AG04449 (cell line): ENCODE results near the gene LCN2.

ENCODE experiments used
- CTCF ChIA-PET: fragments of 350-600 bp; formaldehyde crosslinking; extraction: SDS; loops from one replicate; lab custom pipeline; 2021; ENCODE audit warnings: antibody characterized with exemption; lab: Yijun Ruan, JAX
- POLR2A ChIA-PET: fragments of 400-600, 350-600 bp; formaldehyde crosslinking; extraction: SDS; loops from one replicate; lab custom pipeline; 2020; ENCODE audit warnings: antibody characterized with exemption, inconsistent platforms; lab: Yijun Ruan, JAX
- DNase-seq: peaks from one replicate; pipeline ENCODE4 v3.0.0-alpha.2; 2010; ENCODE audit warnings: low read depth, low spot score
- H3K4me3 ChIP-seq: 2 replicates; pipeline ENCODE4 v1.5.1; 2011; ENCODE audit warnings: low read depth, mild to moderate bottlenecking, control low read depth, low read length
- CTCF ChIP-seq: IDR thresholded peaks from one replicate; pipeline ENCODE4 v1.5.1; 2011; ENCODE audit warnings: mild to moderate bottlenecking, moderate library complexity, low read length, control low read depth, inconsistent platforms; ENCODE audit not compliant: insufficient read depth; ENCODE audit errors: missing control alignments

Gene LCN2

GRCh38 chr9:128169925-128170324 lies 20.7 kb downstream of the LCN2 start:
- POLR2A ChIA-PET = no interaction called here
- CTCF ChIA-PET = interaction anchor here (2.1 to 2.4 kb wide), 2 partner anchors 14 to 21 kb away, joined by 6 to 8 read pairs; partner anchors contain the start of gene CIZ1

GRCh38 chr9:128174062-128174461 lies 24.8 kb downstream of the LCN2 start:
- H3K4me3 ChIP-seq = no peak overlapping the region
- DNase-seq = no peak
- no peak for TF ChIP-seq CTCF
- ChIA-PET POLR2A (no interaction called here), CTCF (interaction anchor here (1.0 to 3.5 kb wide), 5 partner anchors 10 to 57 kb away, joined by 3 to 19 read pairs (median 4); partner anchors contain the start of gene CIZ1)

More at GRCh38 chr9:128169925-128170324, 20.7 kb downstream of the LCN2 start:
- H3K4me3 ChIP-seq = no peak overlapping the region
- TF ChIP-seq CTCF = no peak
- DNase-seq = no peak

GRCh38 chr9:128175102-128175563 lies 25.9 kb downstream of the LCN2 start:
- no peak for TF ChIP-seq CTCF
- DNase-seq = no peak
- POLR2A ChIA-PET = no interaction called here
- H3K4me3 ChIP-seq = no peak overlapping the region
- CTCF ChIA-PET = interaction anchor here (0.6 to 3.5 kb wide), 13 partner anchors 9 to 80 kb away, joined by 3 to 19 read pairs (median 4); partner anchors contain the start of gene CIZ1

GRCh38 chr9:128175726-128176125 lies 26.5 kb downstream of the LCN2 start:
- CTCF ChIA-PET = interaction anchor here (1.1 to 3.5 kb wide), 10 partner anchors 8 to 80 kb away, joined by 3 to 19 read pairs (median 4); partner anchors contain the start of gene CIZ1
- TF ChIP-seq CTCF = no peak
- H3K4me3 ChIP-seq = no peak overlapping the region
- POLR2A ChIA-PET = no interaction called here
- DNase-seq = no peak

GRCh38 chr9:128178806-128179431 lies 29.7 kb downstream of the LCN2 start:
- POLR2A ChIA-PET = no interaction called here
- H3K4me3 ChIP-seq = no peak overlapping the region
- DNase-seq = no peak
- CTCF ChIA-PET = interaction anchor here (0.6 kb wide), 1 partner anchor 12 kb away, joined by 4 read pairs; no protein-coding TSS in a partner anchor
- no peak for TF ChIP-seq CTCF

GRCh38 chr9:128180001-128180400 lies 30.7 kb downstream of the LCN2 start:
- DNase-seq = no peak
- H3K4me3 ChIP-seq = no peak overlapping the region
- TF ChIP-seq CTCF = no peak
- ChIA-PET CTCF (interaction anchor here (0.7 to 1.2 kb wide), 2 partner anchors 15 to 18 kb away, joined by 3 to 4 read pairs; no protein-coding TSS in a partner anchor), POLR2A (no interaction called here)
